Activated T-cell treated with anti-CD3 and anti-CD28 coated beads, Interleukin-2, amount 50 U/mL, for 1 hour (primary cell): ENCODE data around the gene LRSAM1.

Experiments
- DNase-seq: peaks from one replicate; pipeline ENCODE4 v3.0.0-alpha.2; 2020

Gene LRSAM1

GRCh38 chr9:127428348-127428747 lies 23.0 kb upstream of the LRSAM1 start:
- DNase-seq: no peak

GRCh38 chr9:127430415-127430814 lies 20.9 kb upstream of the LRSAM1 start:
- DNase-seq: no peak

GRCh38 chr9:127437497-127438264 lies 13.6 kb upstream of the LRSAM1 start:
- peak; percentile 34 for DNase-seq

GRCh38 chr9:127438394-127438793 lies 12.9 kb upstream of the LRSAM1 start:
- DNase-seq: no peak

GRCh38 chr9:127444283-127444920 lies 6.9 kb upstream of the LRSAM1 start:
- DNase-seq: no peak

- DNase-seq: no peak
Measured at GRCh38 chr9:127444921-127445850, 6.1 kb upstream of the LRSAM1 start.

- DNase-seq: no peak
Measured at GRCh38 chr9:127445851-127446712, 5.2 kb upstream of the LRSAM1 start.

- DNase-seq: no peak
Measured at GRCh38 chr9:127446713-127447415, 4.4 kb upstream of the LRSAM1 start.

GRCh38 chr9:127447416-127448111 lies 3.7 kb upstream of the LRSAM1 start:
- no peak for DNase-seq

- no peak for DNase-seq
Measured at GRCh38 chr9:127448112-127448805, 3.1 kb upstream of the LRSAM1 start.

GRCh38 chr9:127449332-127449966 lies 1.9 kb upstream of the LRSAM1 start:
- DNase-seq: no peak

- DNase-seq: no peak
Measured at GRCh38 chr9:127450243-127450760, 1.0 kb upstream of the LRSAM1 start.

GRCh38 chr9:127451608-127451857 lies 223 bp downstream of the LRSAM1 start:
- no peak for DNase-seq

- DNase-seq: peak; percentile 58
Measured at GRCh38 chr9:127451858-127452656, 747 bp downstream of the LRSAM1 start.

- DNase-seq: no peak
Measured at GRCh38 chr9:127452691-127453090, 1.4 kb downstream of the LRSAM1 start.

GRCh38 chr9:127455324-127455992 lies 4.1 kb downstream of the LRSAM1 start:
- peak; percentile 34 for DNase-seq

- no peak for DNase-seq
Measured at GRCh38 chr9:127457191-127457878, 6.0 kb downstream of the LRSAM1 start.

- no peak for DNase-seq
Measured at GRCh38 chr9:127458921-127459320, 7.6 kb downstream of the LRSAM1 start.
